Measurements from ENCODE around the gene MYO10. TPM values are rescaled to one million over a fixed set of nuclear protein-coding genes. Genes with fewer than 3 reads are reported as not detected.

MYO10 gene
- total RNA-seq, 1 donor from 2014 or later: 20.0 TPM

GRCh38 chr5:16869821-16870796 lies 66.0 kb downstream of the MYO10 start:
- Histone ChIP-seq H3K36me3 (no peaks in the 10 kb centered on the region), H3K27ac (peak overlapping the region in 1 of 2 donors; percentile 81), H3K27me3 (no peaks in the 10 kb centered on the region), H3K4me1 (peaks cover 5 to 7% of the 10 kb centered on the region in 2 donors), H3K9me3 (no peaks in the 10 kb centered on the region), H3K4me3 (no peak overlapping the region)
- intact Hi-C loops (cut with DNase I): loop anchor here (2.0 kb wide), 1 partner anchor 17 kb away; no protein-coding TSS in a partner anchor
- DNase-seq (ENCODE audit: low spot score in 2 of 2): no peak
- no peak for TF ChIP-seq CTCF (IDR thresholded peaks at IDR 0.05)

GRCh38 chr5:16867577-16867953 lies 68.5 kb downstream of the MYO10 start:
- Histone ChIP-seq H3K36me3 (no peaks in the 10 kb centered on the region), H3K9me3 (no peaks in the 10 kb centered on the region), H3K27me3 (no peaks in the 10 kb centered on the region), H3K4me1 (peaks cover 5 to 7% of the 10 kb centered on the region in 2 donors), H3K27ac (no peak overlapping the region), H3K4me3 (no peak overlapping the region)
- TF ChIP-seq CTCF (IDR thresholded peaks at IDR 0.05): no peak
- intact Hi-C loops (cut with DNase I): no loop called here
- no peak for DNase-seq (ENCODE audit: low spot score in 2 of 2)

GRCh38 chr5:16866795-16867576 lies 69.1 kb downstream of the MYO10 start:
- DNase-seq (ENCODE audit: low spot score in 2 of 2): peak in 1 of 2 donors; percentile 65

GRCh38 chr5:16866273-16866672 lies 69.8 kb downstream of the MYO10 start:
- Histone ChIP-seq H3K27me3 (no peaks in the 10 kb centered on the region), H3K27ac (peak overlapping the region; percentile 54 to 55), H3K4me3 (no peak overlapping the region), H3K9me3 (no peaks in the 10 kb centered on the region), H3K36me3 (no peaks in the 10 kb centered on the region), H3K4me1 (peaks cover 2 to 7% of the 10 kb centered on the region in 2 donors)
- intact Hi-C loops (cut with DNase I): no loop called here
- TF ChIP-seq CTCF (IDR thresholded peaks at IDR 0.05): no peak
- no peak for DNase-seq (ENCODE audit: low spot score in 2 of 2)

More at GRCh38 chr5:16866795-16867576, 69.1 kb downstream of the MYO10 start:
- Histone ChIP-seq H3K4me3 (peak overlapping the region in 1 of 2 donors; percentile 21), H3K36me3 (no peaks in the 10 kb centered on the region), H3K27me3 (no peaks in the 10 kb centered on the region), H3K4me1 (peaks cover 5 to 7% of the 10 kb centered on the region in 2 donors), H3K9me3 (no peaks in the 10 kb centered on the region), H3K27ac (peak overlapping the region; percentile 54 to 55)
- TF ChIP-seq CTCF (IDR thresholded peaks at IDR 0.05): no peak
- intact Hi-C loops (cut with DNase I): no loop called here

- Histone ChIP-seq H3K36me3 (no peaks in the 10 kb centered on the region), H3K27ac (no peak overlapping the region), H3K4me3 (no peak overlapping the region), H3K4me1 (peaks cover 0 to 5% of the 10 kb centered on the region in 2 donors), H3K9me3 (no peaks in the 10 kb centered on the region), H3K27me3 (no peaks in the 10 kb centered on the region)
- no peak for DNase-seq (ENCODE audit: low spot score in 2 of 2)
- intact Hi-C loops (cut with DNase I): no loop called here
- no peak for TF ChIP-seq CTCF (IDR thresholded peaks at IDR 0.05)
Observed at GRCh38 chr5:16865151-16865550, 70.9 kb downstream of the MYO10 start.
